SU-DHL-6 (cell line): ENCODE measurements around the gene RNF17.

ENCODE experiments used
- H2AFZ ChIP-seq: fragments of 200-600 bp; sonication (generic); 2 replicates; pipeline ENCODE4 v1.6.1; 2014; ENCODE audit warnings: low read depth, mild to moderate bottlenecking, moderate library complexity, mixed read lengths, antibody characterized with exemption, low read length; ENCODE audit not compliant: severe bottlenecking
- H3F3A ChIP-seq: fragments of 200-600 bp; shearing (Covaris generic); 2 replicates; pipeline ENCODE4 v1.6.0; 2016; ENCODE audit warnings: antibody characterized with exemption, mild to moderate bottlenecking; ENCODE audit not compliant: insufficient read depth
- H3K27ac ChIP-seq: fragments of 200-600 bp; sonication (generic); 2 replicates; pipeline ENCODE4 v1.5.1; 2016; ENCODE audit warnings: low read depth, mild to moderate bottlenecking, low read length, moderate library complexity, mixed read lengths
- H3K27me3 ChIP-seq: fragments of 200-600 bp; sonication (generic), shearing (Covaris generic); 2 replicates; pipeline ENCODE4 v1.6.0; 2014; ENCODE audit warnings: mild to moderate bottlenecking, low read length
- H3K36me3 ChIP-seq: fragments of 200-600 bp; sonication (generic); 2 replicates; pipeline ENCODE4 v1.6.1; 2014; ENCODE audit warnings: mild to moderate bottlenecking, low read length, mixed read lengths
- H3K4me2 ChIP-seq: fragments of 300-600, 200-600 bp; shearing (Covaris generic), sonication (generic); 2 replicates; pipeline ENCODE4 v1.6.0; 2014; ENCODE audit warnings: low read length, low read depth, mild to moderate bottlenecking; ENCODE audit not compliant: poor library complexity, severe bottlenecking
- H3K4me3 ChIP-seq: fragments of 200-600 bp; sonication (generic); 2 replicates; pipeline ENCODE4 v1.5.1; 2014; ENCODE audit warnings: antibody characterized with exemption, low read length, mild to moderate bottlenecking, mixed read lengths; ENCODE audit not compliant: insufficient read depth, poor library complexity, severe bottlenecking
- H3K79me2 ChIP-seq: fragments of 200-600 bp; sonication (generic); 2 replicates; pipeline ENCODE4 v1.6.1; 2014; ENCODE audit warnings: mild to moderate bottlenecking, low read length, moderate library complexity; ENCODE audit not compliant: insufficient read depth
- H3K9ac ChIP-seq: fragments of 200-600 bp; sonication (generic); 2 replicates; pipeline ENCODE4 v1.7.0; 2014; ENCODE audit warnings: mild to moderate bottlenecking, low read length
- H3K9me2 ChIP-seq: fragments of 200-600 bp; sonication (generic); replicated peaks from 2 replicates; pipeline ENCODE4 v1.6.1; 2014; ENCODE audit warnings: low read length; ENCODE audit not compliant: insufficient read depth
- H3K9me3 ChIP-seq: fragments of 200-600 bp; sonication (generic); 2 replicates; pipeline ENCODE4 v1.6.1; 2014; ENCODE audit warnings: low read length, mixed read lengths; ENCODE audit not compliant: insufficient read depth
- H4K20me1 ChIP-seq: fragments of 200-600 bp; sonication (generic); 2 replicates; pipeline ENCODE4 v1.6.1; 2014; ENCODE audit warnings: low read depth, mild to moderate bottlenecking, antibody characterized with exemption, low read length, moderate library complexity, mixed read lengths
- EZH2phosphoT487 ChIP-seq: fragments of 200-600 bp; sonication (generic), shearing (Covaris generic); conservative IDR thresholded peaks from 2 replicates; pipeline ENCODE4 v1.6.1; 2018; ENCODE audit warnings: mild to moderate bottlenecking, antibody characterized with exemption, low read length, moderate library complexity, mixed read lengths
- TF ChIP-seq, protein P1 (sequence below): fragments of 200-600 bp; sonication (generic); IDR thresholded peaks from one replicate; pipeline ENCODE4 v1.5.1; 2017; ENCODE audit warnings: antibody characterized with exemption, mild to moderate bottlenecking, low read length, moderate library complexity; ENCODE audit not compliant: insufficient read depth, poor library complexity, severe bottlenecking

Gene RNF17

GRCh38 chr13:24763596-24764275, at the start of gene RNF17:
RNF17 (plus strand) TSS chr13:24764169; CDS start chr13:24764204, 35 bp downstream.
- Histone ChIP-seq H3K4me3 (no peak within 1 kb of the TSS), H3K27me3 (no peaks in the 10 kb centered on the region)

GRCh38 chr13:24716011-24716410, 48.0 kb upstream of the RNF17 start:
- Histone ChIP-seq H3K36me3 (no peaks in the 10 kb centered on the region), H3K4me2 (no peak overlapping the region), H3F3A (no peaks in the 10 kb centered on the region), H3K9me2 (no peaks in the 10 kb centered on the region), H3K9me3 (no peaks in the 10 kb centered on the region), H3K27ac (no peak overlapping the region), H3K4me3 (no peak overlapping the region), H3K27me3 (no peaks in the 10 kb centered on the region), H3K79me2 (no peaks in the 10 kb centered on the region), H2AFZ (no peak overlapping the region), H4K20me1 (no peaks in the 10 kb centered on the region), H3K9ac (no peak overlapping the region)
- TF ChIP-seq EZH2phosphoT487 = no peak
- TF ChIP-seq, protein P1, sequence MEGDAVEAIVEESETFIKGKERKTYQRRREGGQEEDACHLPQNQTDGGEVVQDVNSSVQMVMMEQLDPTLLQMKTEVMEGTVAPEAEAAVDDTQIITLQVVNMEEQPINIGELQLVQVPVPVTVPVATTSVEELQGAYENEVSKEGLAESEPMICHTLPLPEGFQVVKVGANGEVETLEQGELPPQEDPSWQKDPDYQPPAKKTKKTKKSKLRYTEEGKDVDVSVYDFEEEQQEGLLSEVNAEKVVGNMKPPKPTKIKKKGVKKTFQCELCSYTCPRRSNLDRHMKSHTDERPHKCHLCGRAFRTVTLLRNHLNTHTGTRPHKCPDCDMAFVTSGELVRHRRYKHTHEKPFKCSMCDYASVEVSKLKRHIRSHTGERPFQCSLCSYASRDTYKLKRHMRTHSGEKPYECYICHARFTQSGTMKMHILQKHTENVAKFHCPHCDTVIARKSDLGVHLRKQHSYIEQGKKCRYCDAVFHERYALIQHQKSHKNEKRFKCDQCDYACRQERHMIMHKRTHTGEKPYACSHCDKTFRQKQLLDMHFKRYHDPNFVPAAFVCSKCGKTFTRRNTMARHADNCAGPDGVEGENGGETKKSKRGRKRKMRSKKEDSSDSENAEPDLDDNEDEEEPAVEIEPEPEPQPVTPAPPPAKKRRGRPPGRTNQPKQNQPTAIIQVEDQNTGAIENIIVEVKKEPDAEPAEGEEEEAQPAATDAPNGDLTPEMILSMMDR = no peak

More at GRCh38 chr13:24763596-24764275, at the start of gene RNF17:
- Histone ChIP-seq H3K79me2 (no peaks in the 10 kb centered on the region), H3F3A (no peaks in the 10 kb centered on the region), H3K9me2 (no peaks in the 10 kb centered on the region), H4K20me1 (no peaks in the 10 kb centered on the region), H3K27ac (no peak within 1 kb of the TSS), H3K9me3 (no peaks in the 10 kb centered on the region), H2AFZ (no peak within 1 kb of the TSS), H3K9ac (no peak within 1 kb of the TSS), H3K4me2 (no peak within 1 kb of the TSS), H3K36me3 (no peaks in the 10 kb centered on the region)
- TF ChIP-seq EZH2phosphoT487 = no peak
- TF ChIP-seq, protein P1 = no peak

GRCh38 chr13:24716446-24716845, 47.5 kb upstream of the RNF17 start:
- Histone ChIP-seq H3K4me2 (no peak overlapping the region), H3K36me3 (no peaks in the 10 kb centered on the region), H4K20me1 (no peaks in the 10 kb centered on the region), H3K27me3 (no peaks in the 10 kb centered on the region), H2AFZ (no peak overlapping the region), H3K4me3 (no peak overlapping the region), H3K9ac (no peak overlapping the region), H3K9me3 (no peaks in the 10 kb centered on the region), H3K27ac (no peak overlapping the region), H3K79me2 (no peaks in the 10 kb centered on the region), H3K9me2 (no peaks in the 10 kb centered on the region), H3F3A (no peaks in the 10 kb centered on the region)
- TF ChIP-seq EZH2phosphoT487 = no peak
- TF ChIP-seq, protein P1 = no peak
